Occipital lobe (tissue), 2 donors: ENCODE data around the gene FSTL4. TPM values are rescaled to one million over a fixed set of nuclear protein-coding genes. Genes with fewer than 3 reads are reported as not detected.

Source experiments
- DNase-seq: peaks from one replicate; lab custom pipeline; 2025; lab: John Stamatoyannopoulos, UW
- total RNA-seq: library from RNA; depleted of rRNA; stranded (reverse); fragments of >200 nt; gene quantifications from one replicate; pipeline ENCODE4 v1.2.3, GENCODE V29; 2014

The FSTL4 gene
- total RNA-seq, 1 donor from 2014 or later, result 0.62 TPM

- DNase-seq, result no peak
These were observed 184.2 kb downstream of the FSTL4 start for GRCh38 chr5:133428072-133428660.

- no peak for DNase-seq
These were observed 185.1 kb downstream of the FSTL4 start for GRCh38 chr5:133427121-133427777.

GRCh38 chr5:133426264-133426663 is 186.1 kb downstream of the FSTL4 start:
- no peak for DNase-seq

- no peak for DNase-seq
These were observed 186.6 kb downstream of the FSTL4 start for GRCh38 chr5:133425764-133426163.

GRCh38 chr5:133425222-133425621 is 187.1 kb downstream of the FSTL4 start:
- DNase-seq, result no peak

- no peak for DNase-seq
These were observed 188.6 kb downstream of the FSTL4 start for GRCh38 chr5:133423618-133424282.

GRCh38 chr5:133423011-133423617 is 189.2 kb downstream of the FSTL4 start:
- DNase-seq, result no peak

- DNase-seq, result no peak
These were observed 190.5 kb downstream of the FSTL4 start for GRCh38 chr5:133421806-133422205.

- no peak for DNase-seq
These were observed 190.9 kb downstream of the FSTL4 start for GRCh38 chr5:133421394-133421793.

- no peak for DNase-seq
These were observed 191.7 kb downstream of the FSTL4 start for GRCh38 chr5:133420440-133421301.

GRCh38 chr5:133415906-133416305 is 196.4 kb downstream of the FSTL4 start:
- no peak for DNase-seq

- no peak for DNase-seq
These were observed 196.8 kb downstream of the FSTL4 start for GRCh38 chr5:133415506-133415905.

GRCh38 chr5:133412661-133413060 is 199.7 kb downstream of the FSTL4 start:
- DNase-seq, result no peak

GRCh38 chr5:133410335-133410828 is 202.0 kb downstream of the FSTL4 start:
- DNase-seq, result no peak

GRCh38 chr5:133409210-133409674 is 203.1 kb downstream of the FSTL4 start:
- no peak for DNase-seq

GRCh38 chr5:133408322-133408721 is 204.0 kb downstream of the FSTL4 start:
- DNase-seq, result no peak

- no peak for DNase-seq
These were observed 205.2 kb downstream of the FSTL4 start for GRCh38 chr5:133406977-133407632.

- DNase-seq, result no peak
These were observed 205.9 kb downstream of the FSTL4 start for GRCh38 chr5:133406208-133406976.

GRCh38 chr5:133405275-133406034 is 206.9 kb downstream of the FSTL4 start:
- no peak for DNase-seq
